Right lobe of liver (tissue), 6 donors: ENCODE data around the gene ARHGAP15. TPM values are rescaled to one million over a fixed set of nuclear protein-coding genes. Genes with fewer than 3 reads are reported as not detected.

ENCODE experiments used
- ATAC-seq, 4 donors: fragments of 200-7000 bp; cut with Tn5 transposase; one replicate each; pipeline ENCODE4 v1.9.1; 2020; ENCODE audit warnings: mild to moderate bottlenecking in 4 of 4, moderate library complexity in 4 of 4
- DNase-seq, 3 donors: peaks; one replicate each; pipeline ENCODE4 v3.0.0-alpha.2; 2020
- H3K27ac ChIP-seq, 3 donors: fragments of 200-600 bp; one replicate each; pipeline ENCODE4 v1.8.0; 2022
- H3K27me3 ChIP-seq, 2 donors: fragments of 200-600 bp; one replicate each; pipeline ENCODE4 v1.8.0; 2022
- H3K36me3 ChIP-seq, 4 donors: fragments of 200-600 bp; sonication (generic) in 1 of 4; one replicate each; pipeline versions ENCODE4 v1.5.1 to v1.8.0; 2017 to 2022; ENCODE audit warnings: control low read depth in 1 of 4
- H3K4me1 ChIP-seq, 4 donors: fragments of 200-600 bp; sonication (generic) in 1 of 4; one replicate each; pipeline versions ENCODE4 v1.5.1 to v1.8.0; 2017 to 2022; ENCODE audit warnings: control low read depth in 1 of 4
- H3K4me3 ChIP-seq, 3 donors: fragments of 200-600 bp; one replicate each; pipeline ENCODE4 v1.8.0; 2022
- H3K9me3 ChIP-seq, 4 donors: fragments of 200-600 bp; sonication (generic) in 1 of 4; one replicate each; pipeline versions ENCODE4 v1.5.1 to v1.8.0; 2017 to 2022; ENCODE audit warnings: control low read depth in 1 of 4
- POLR2A ChIP-seq: fragments of 450-650 bp; IDR thresholded peaks from one replicate; pipeline ENCODE4 v1.6.1; 2017; ENCODE audit warnings: antibody characterized with exemption, mild to moderate bottlenecking
- WGBS: methylation state at CpG from one replicate; pipeline ENCODE4 v1.1.6; 2018; ENCODE audit warnings: low coverage, low lambda C conversion rate; ENCODE audit not compliant: insufficient coverage; ENCODE audit errors: missing lambda C conversion rate; 5-methylcytosine and 5-hydroxymethylcytosine counted together
- intact Hi-C, 2 donors: fragments of 100-400 bp; cut with DNase I; formaldehyde crosslinking; loops; one replicate each; pipeline versions ENCODE4 v1.11.2 to v1.14.1; 2022
- total RNA-seq, 6 experiments: library from RNA; depleted of rRNA in 2 of 6; stranded (reverse); fragments of >200 nt in 2 of 6; fragmentation: NEBNext Ultra II Directional in 3 of 6; extraction: Animal tissue kit (Norgen Biotek cat#: 25700) in 3 of 6; gene quantifications; one replicate each; pipeline versions ENCODE4 v1.1.0 to v1.2.4, GENCODE V29; 2016 to 2023
- TF ChIP-seq, protein P1 (sequence below), 4 donors: fragments of 200-600 bp in 3 of 4; fragments of 450-650 bp in 1 of 4; IDR thresholded peaks; one replicate each; pipeline versions ENCODE4 v1.5.1 to v1.8.0; 2016 to 2022; ENCODE audit warnings: antibody characterized with exemption in 4 of 4, mild to moderate bottlenecking in 2 of 4
- donor health status: DM: no; HTN: yes; CAD: no.
- donor health status: DM: no; HTN: no; CAD: no.
- donor health status: DM: no; HTN: no; CAD: no.
- donor health status: DM: no; HTN: yes; CAD: no.
- donor health status: DM: no; HTN: yes; CAD: no.

Gene ARHGAP15
- total RNA-seq, 6 experiments from 2014 or later: 3.3 to 8.2 (median 6.6) TPM

DNA sequence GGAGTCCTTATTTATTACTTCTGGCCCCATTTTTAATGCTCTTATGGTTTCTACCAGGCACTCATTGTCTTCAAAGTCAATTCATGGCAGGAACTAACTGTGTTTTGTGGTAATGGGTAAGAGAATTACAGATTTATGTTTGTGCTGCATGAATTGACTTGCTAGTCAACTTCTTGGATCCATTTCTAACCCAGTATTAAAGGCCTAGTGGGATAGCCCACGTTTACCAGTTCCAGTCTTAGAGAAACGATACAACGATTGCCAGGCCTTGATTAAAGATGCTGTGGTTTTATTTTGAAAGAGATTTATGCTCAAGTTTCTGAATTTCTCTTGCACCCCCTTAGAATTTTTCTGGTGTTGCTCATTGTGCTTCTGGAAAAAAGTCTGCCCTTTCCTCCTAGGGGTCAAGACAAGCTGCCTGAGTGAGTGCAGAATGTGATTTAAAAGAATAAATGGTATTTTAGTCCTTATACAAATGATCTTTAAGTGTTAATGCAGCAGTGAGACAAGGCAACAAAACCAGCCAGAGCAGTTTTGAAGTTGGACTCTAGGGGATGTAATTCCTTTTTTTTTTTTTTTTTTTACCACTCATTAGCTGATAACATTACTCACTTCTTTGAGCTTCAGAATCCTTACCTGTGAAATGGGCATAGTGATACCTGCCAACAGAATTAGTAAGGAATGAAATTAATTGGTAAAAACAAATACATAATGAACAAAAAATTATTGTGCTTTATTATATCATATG, 101.5 kb downstream of the ARHGAP15 start:
- intact Hi-C loops: loop anchor here in 1 of 2 donors (10.0 kb wide), 1 partner anchor 106 kb away; the partner anchor contains the start of gene ARHGAP15
- Histone ChIP-seq H3K36me3 (no peaks in the 10 kb centered on the region), H3K4me3 (no peak overlapping the region), H3K9me3 (no peaks in the 10 kb centered on the region), H3K27ac (no peak overlapping the region), H3K27me3 (no peaks in the 10 kb centered on the region), H3K4me1 (no peaks in the 10 kb centered on the region)
- DNase-seq (no peak), ATAC-seq (no peak)
- TF ChIP-seq POLR2A: no peak
- TF ChIP-seq, protein P1, sequence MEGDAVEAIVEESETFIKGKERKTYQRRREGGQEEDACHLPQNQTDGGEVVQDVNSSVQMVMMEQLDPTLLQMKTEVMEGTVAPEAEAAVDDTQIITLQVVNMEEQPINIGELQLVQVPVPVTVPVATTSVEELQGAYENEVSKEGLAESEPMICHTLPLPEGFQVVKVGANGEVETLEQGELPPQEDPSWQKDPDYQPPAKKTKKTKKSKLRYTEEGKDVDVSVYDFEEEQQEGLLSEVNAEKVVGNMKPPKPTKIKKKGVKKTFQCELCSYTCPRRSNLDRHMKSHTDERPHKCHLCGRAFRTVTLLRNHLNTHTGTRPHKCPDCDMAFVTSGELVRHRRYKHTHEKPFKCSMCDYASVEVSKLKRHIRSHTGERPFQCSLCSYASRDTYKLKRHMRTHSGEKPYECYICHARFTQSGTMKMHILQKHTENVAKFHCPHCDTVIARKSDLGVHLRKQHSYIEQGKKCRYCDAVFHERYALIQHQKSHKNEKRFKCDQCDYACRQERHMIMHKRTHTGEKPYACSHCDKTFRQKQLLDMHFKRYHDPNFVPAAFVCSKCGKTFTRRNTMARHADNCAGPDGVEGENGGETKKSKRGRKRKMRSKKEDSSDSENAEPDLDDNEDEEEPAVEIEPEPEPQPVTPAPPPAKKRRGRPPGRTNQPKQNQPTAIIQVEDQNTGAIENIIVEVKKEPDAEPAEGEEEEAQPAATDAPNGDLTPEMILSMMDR (IDR thresholded peaks at IDR 0.05): no peak
- 63% methylated on average over 3 of the region's 3 CpGs for WGBS

DNA sequence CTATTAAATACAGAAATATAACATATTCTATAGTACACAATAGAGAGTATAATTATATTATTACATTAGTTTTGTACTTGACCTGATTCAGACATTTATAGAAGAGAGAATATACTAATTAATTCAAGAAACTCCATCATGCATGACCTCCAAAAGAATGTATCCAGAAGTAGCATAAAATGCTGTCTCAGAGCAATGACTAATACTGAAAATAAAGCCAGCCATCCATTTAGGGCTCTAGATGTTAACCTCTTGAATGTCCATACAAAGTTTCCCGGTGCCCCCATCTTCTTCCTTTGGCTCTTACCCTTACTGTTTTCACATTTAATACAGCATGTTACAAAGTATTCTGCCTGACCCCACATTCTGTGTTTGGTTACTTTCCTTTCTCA, 102.0 kb downstream of the ARHGAP15 start:
- TF ChIP-seq, protein P1 (IDR thresholded peaks at IDR 0.05): no peak
- no peak for TF ChIP-seq POLR2A
- WGBS: 6% methylated on average over 1 of the region's 1 CpG
- Histone ChIP-seq H3K4me1 (no peaks in the 10 kb centered on the region), H3K9me3 (no peaks in the 10 kb centered on the region), H3K27me3 (no peaks in the 10 kb centered on the region), H3K4me3 (no peak overlapping the region), H3K27ac (no peak overlapping the region), H3K36me3 (no peaks in the 10 kb centered on the region)
- no peak for ATAC-seq
- intact Hi-C loops: loop anchor here in 1 of 2 donors (10.0 kb wide), 1 partner anchor 106 kb away; the partner anchor contains the start of gene ARHGAP15
- no peak for DNase-seq

DNA sequence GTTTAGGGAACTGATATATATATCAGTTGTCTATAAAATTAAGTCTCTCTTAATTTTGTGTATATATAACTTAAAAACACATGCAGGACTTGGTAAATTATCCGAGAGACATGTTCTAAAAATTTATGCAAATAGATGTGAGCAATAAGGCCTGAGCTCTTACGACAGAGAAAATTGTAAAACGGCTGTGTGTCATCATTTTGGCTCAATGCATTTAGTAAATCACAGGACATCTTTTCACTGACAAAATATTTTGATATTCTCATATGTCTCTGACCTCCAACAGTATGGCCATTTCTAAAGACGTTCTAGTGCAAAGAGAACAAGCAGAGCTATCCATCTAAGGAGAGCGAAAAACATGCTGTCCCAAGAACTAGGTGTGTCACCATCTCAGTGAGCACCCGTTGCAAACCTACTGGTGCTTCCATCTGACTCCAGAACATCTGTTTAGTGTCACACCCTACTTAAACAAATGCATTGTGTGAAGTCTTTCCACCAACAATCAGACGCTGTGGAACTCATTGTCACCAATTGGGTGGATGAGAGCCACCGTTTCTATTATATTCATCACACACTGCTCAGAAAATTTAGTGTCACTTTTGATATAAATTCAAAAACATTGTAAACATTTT, 108.0 kb downstream of the ARHGAP15 start:
- Histone ChIP-seq H3K27ac (no peak overlapping the region), H3K27me3 (no peaks in the 10 kb centered on the region), H3K9me3 (no peaks in the 10 kb centered on the region), H3K36me3 (no peaks in the 10 kb centered on the region), H3K4me1 (no peaks in the 10 kb centered on the region), H3K4me3 (no peak overlapping the region)
- TF ChIP-seq POLR2A: no peak
- TF ChIP-seq, protein P1 (IDR thresholded peaks at IDR 0.05): no peak
- DNase-seq (no peak), ATAC-seq (no peak)
- intact Hi-C loops: loop anchor here in 1 of 2 donors (10.0 kb wide), 1 partner anchor 112 kb away; the partner anchor contains the start of gene ARHGAP15
- WGBS: 59% methylated on average over 8 of the region's 8 CpGs

DNA sequence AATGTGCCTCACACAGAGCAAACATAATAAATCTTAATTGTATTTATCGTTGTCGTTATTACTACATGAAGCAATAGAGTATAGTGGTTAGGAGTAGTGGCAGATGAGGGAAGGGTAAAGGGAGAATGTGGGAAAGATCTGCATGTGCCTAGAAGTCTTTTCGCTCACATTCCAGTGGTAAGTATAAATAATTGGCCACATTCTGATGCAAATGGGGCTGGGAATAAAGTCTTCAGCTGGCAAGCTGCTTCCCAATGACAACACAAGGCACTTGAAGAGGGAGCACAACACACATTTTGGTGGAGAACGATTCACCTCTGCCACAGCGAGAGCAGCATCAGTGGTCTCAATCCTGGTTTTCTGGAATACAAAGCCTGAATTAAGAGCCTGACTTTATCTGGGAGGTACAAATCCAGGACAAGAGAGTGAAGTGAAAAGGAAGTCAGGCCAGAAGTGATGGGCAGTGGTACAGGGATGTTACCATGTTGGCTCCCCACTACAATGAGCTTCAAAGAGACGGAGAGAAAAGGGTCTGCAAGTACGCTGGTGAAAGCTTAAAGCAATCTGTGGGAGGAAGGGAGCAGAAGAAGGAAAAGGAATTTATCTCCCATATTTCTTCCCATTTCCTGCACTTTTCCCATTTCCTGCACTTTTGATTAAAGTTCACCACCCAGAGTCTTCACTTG, 112.3 kb downstream of the ARHGAP15 start:
- Histone ChIP-seq H3K27ac (no peak overlapping the region), H3K36me3 (no peaks in the 10 kb centered on the region), H3K9me3 (no peaks in the 10 kb centered on the region), H3K4me3 (no peak overlapping the region), H3K27me3 (no peaks in the 10 kb centered on the region), H3K4me1 (no peaks in the 10 kb centered on the region)
- ATAC-seq (no peak), DNase-seq (no peak)
- TF ChIP-seq, protein P1 (IDR thresholded peaks at IDR 0.05): no peak
- no peak for TF ChIP-seq POLR2A
- intact Hi-C loops: no loop called here
- 60% methylated on average over 6 of the region's 7 CpGs for WGBS
